Neural progenitor cell (in vitro differentiated cells): ENCODE results near the gene ACSM3. TPM values are rescaled to one million over a fixed set of nuclear protein-coding genes. Genes with fewer than 3 reads are reported as not detected.

Source experiments
- DNase-seq: peaks from one replicate; pipeline ENCODE4 v3.0.0-alpha.2; 2016; ENCODE audit warnings: low spot score
- H2AFZ ChIP-seq: fragments of 200-600 bp; sonication (generic); replicated peaks from 2 replicates; pipeline ENCODE4 v1.6.1; 2016; ENCODE audit warnings: antibody characterized with exemption
- H3F3A ChIP-seq: fragments of 200-600 bp; sonication (generic); 2 replicates; pipeline ENCODE4 v1.6.1; 2016; ENCODE audit warnings: antibody characterized with exemption, low read depth
- H3K27ac ChIP-seq: fragments of 200-600 bp; sonication (generic); 2 replicates; pipeline ENCODE4 v1.5.1; 2016; ENCODE audit warnings: mild to moderate bottlenecking
- H3K27me3 ChIP-seq: fragments of 200-600 bp; sonication (generic); 2 replicates; pipeline ENCODE4 v1.6.1; 2016; ENCODE audit warnings: mild to moderate bottlenecking, moderate library complexity
- H3K36me3 ChIP-seq: fragments of 200-600 bp; sonication (generic); 2 replicates; pipeline ENCODE4 v1.5.1; 2016
- H3K4me1 ChIP-seq: fragments of 200-600 bp; sonication (generic); 2 replicates; pipeline ENCODE4 v1.6.1; 2016; ENCODE audit warnings: mixed run types
- H3K4me2 ChIP-seq: fragments of 200-600 bp; sonication (generic); 2 replicates; pipeline ENCODE4 v1.6.1; 2016
- H3K4me3 ChIP-seq: fragments of 200-600 bp; sonication (generic); 2 replicates; pipeline ENCODE4 v1.5.1; 2016
- H3K79me2 ChIP-seq: fragments of 200-600 bp; sonication (generic); 2 replicates; pipeline ENCODE4 v1.6.1; 2016; ENCODE audit warnings: low read depth
- H3K9ac ChIP-seq: fragments of 200-600 bp; sonication (generic); 2 replicates; pipeline ENCODE4 v1.6.1; 2016
- H3K9me3 ChIP-seq: fragments of 200-600 bp; sonication (generic); 2 replicates; pipeline ENCODE4 v1.5.1; 2016; ENCODE audit warnings: low read depth
- H4K20me1 ChIP-seq: fragments of 200-600 bp; sonication (generic); 2 replicates; pipeline ENCODE4 v1.6.1; 2016; ENCODE audit warnings: low read depth
- H3K27ac Mint-ChIP-seq: 3 replicates; pipeline ENCODE4 v1.8.0; 2021; ENCODE audit warnings: mixed read lengths
- H3K27me3 Mint-ChIP-seq: 2 replicates; pipeline ENCODE4 v1.8.0; 2022; ENCODE audit warnings: low read depth, mild to moderate bottlenecking, inconsistent platforms, moderate library complexity, mixed read lengths; ENCODE audit not compliant: insufficient read depth
- H3K36me3 Mint-ChIP-seq: 3 replicates; pipeline ENCODE4 v1.8.0; 2021; ENCODE audit warnings: mixed read lengths
- H3K4me1 Mint-ChIP-seq: 3 replicates; pipeline ENCODE4 v1.8.0; 2021; ENCODE audit warnings: mixed read lengths
- H3K4me3 Mint-ChIP-seq: 3 replicates; pipeline ENCODE4 v1.8.0; 2021; ENCODE audit warnings: mild to moderate bottlenecking, moderate library complexity, mixed read lengths
- H3K9me3 Mint-ChIP-seq: 3 replicates; pipeline ENCODE4 v1.8.0; 2020; ENCODE audit warnings: mixed read lengths
- EZH2 ChIP-seq: fragments of 200-600 bp; sonication (generic); IDR thresholded peaks from 2 replicates; pipeline ENCODE4 v1.6.1; 2017; ENCODE audit warnings: antibody characterized with exemption, mild to moderate bottlenecking, moderate library complexity
- EZH2phosphoT487 ChIP-seq: fragments of 200-600 bp; sonication (generic); IDR thresholded peaks from 2 replicates; pipeline ENCODE4 v1.6.1; 2017; ENCODE audit warnings: antibody characterized with exemption
- total RNA-seq: library from RNA; depleted of rRNA; stranded (reverse); fragments of >200 nt; gene quantifications from 2 replicates; pipeline ENCODE4 v1.2.3, GENCODE V29; 2015; ENCODE audit warnings: low replicate concordance
- TF ChIP-seq, protein P1 (sequence below): fragments of 200-600 bp; sonication (generic); IDR thresholded peaks from 2 replicates; pipeline ENCODE4 v1.5.1; 2017; ENCODE audit warnings: antibody characterized with exemption, mild to moderate bottlenecking

The ACSM3 gene
- total RNA-seq, 1 donor from 2014 or later = 3.8 TPM

DNA sequence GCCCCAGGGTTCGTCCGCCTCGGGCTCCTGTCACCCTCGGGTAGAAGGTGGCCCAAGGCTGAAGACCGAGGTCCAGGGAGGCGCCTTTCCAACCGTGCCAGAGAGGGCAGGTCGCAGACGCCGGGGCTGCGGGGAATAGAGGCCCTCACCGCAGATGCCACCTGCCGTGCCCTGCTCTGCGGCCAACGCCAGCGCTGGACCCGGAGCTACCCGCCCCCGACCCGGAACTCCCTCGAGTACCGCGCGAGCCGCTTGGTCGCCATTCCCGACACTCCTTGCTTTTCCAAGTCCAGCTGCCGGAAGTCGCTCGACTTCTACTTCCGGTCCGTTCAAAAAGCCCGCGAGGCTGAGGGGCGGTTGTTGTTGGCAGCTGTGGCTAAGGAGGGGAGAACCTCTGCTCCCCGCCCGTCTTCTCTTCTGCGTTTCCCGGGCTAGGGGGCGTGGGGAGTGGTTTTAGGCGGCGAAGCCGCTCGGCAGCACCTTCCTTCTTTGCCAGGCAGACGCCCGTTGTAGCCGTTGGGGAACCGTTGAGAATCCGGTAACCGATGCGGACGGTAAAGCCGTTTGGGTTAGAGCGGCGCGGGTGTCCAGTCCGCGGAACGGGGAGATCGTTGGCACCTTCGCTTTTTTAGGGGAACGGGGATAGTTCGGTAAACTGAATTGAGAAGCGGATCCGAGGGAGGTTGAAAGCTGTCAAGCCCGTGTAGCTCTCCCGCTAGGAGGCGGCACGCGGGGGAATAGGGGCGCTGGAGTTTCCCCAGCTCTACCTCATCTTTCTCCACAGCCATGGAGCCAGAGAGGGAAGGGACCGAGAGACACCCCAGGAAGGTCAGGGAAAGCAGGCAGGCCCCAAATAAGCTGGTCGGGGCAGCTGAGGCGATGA, 42.6 kb downstream of the ACSM3 start, which contains the start of the genes ERI2 and REXO5:
TSS of gene ERI2 (minus strand) at position 305 of the 883 bp plus-strand sequence. CDS start at position 263, 42 bp downstream.
TSS of gene REXO5 (plus strand) at position 360 of the 883 bp plus-strand sequence. CDS start at position 787, 427 bp downstream.
- Mint-ChIP-seq H3K4me3 (peak within 1 kb of the TSS; percentile 98), H3K27me3 (no peaks in the 10 kb centered on the region), H3K36me3 (peaks cover 6% of the 10 kb centered on the region), H3K4me1 (peaks cover 7% of the 10 kb centered on the region), H3K27ac (peak within 1 kb of the TSS; percentile 99), H3K9me3 (no peaks in the 10 kb centered on the region)
- Histone ChIP-seq H3K79me2 (peaks cover 18% of the 10 kb centered on the region), H2AFZ (peak within 1 kb of the TSS; percentile 98), H3F3A (peaks cover 14% of the 10 kb centered on the region), H3K27ac (peak within 1 kb of the TSS; percentile 88), H3K9me3 (no peaks in the 10 kb centered on the region), H3K27me3 (no peaks in the 10 kb centered on the region), H3K4me2 (peak within 1 kb of the TSS; percentile 89), H3K4me3 (peak within 1 kb of the TSS; percentile 78), H4K20me1 (no peaks in the 10 kb centered on the region), H3K36me3 (no peaks in the 10 kb centered on the region), H3K9ac (peak within 1 kb of the TSS; percentile 66), H3K4me1 (peaks cover 9% of the 10 kb centered on the region)
- peak; percentile 95 for DNase-seq
- TF ChIP-seq, protein P1, sequence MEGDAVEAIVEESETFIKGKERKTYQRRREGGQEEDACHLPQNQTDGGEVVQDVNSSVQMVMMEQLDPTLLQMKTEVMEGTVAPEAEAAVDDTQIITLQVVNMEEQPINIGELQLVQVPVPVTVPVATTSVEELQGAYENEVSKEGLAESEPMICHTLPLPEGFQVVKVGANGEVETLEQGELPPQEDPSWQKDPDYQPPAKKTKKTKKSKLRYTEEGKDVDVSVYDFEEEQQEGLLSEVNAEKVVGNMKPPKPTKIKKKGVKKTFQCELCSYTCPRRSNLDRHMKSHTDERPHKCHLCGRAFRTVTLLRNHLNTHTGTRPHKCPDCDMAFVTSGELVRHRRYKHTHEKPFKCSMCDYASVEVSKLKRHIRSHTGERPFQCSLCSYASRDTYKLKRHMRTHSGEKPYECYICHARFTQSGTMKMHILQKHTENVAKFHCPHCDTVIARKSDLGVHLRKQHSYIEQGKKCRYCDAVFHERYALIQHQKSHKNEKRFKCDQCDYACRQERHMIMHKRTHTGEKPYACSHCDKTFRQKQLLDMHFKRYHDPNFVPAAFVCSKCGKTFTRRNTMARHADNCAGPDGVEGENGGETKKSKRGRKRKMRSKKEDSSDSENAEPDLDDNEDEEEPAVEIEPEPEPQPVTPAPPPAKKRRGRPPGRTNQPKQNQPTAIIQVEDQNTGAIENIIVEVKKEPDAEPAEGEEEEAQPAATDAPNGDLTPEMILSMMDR = peak; percentile 45
- TF ChIP-seq EZH2 = no peak

DNA sequence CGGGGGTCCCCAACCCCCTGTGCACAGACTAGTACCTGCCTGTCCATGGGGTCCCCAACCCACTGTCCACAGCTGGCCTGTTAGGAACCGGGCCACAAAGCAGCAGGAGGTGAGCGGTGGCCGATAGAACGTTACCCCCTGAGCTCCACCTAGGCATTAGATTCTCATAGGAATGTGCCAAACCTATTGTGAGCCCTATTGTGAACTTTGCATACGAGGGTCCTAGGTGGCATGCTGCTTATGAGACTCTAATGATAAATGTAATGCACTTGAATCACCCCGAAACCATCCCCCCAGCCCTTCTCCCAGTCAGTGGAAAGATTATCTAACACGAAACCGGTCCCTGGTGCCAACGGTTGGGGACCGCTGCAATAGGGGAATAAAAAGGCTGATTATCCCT, 44.0 kb downstream of the ACSM3 start:
- peaks cover 14% of the 10 kb centered on the region for H3F3A ChIP-seq
- H3K4me3 ChIP-seq = peak overlapping the region; percentile 78
- Mint-ChIP-seq H3K27ac (no peak overlapping the region), H3K9me3 (no peaks in the 10 kb centered on the region), H3K27me3 (no peaks in the 10 kb centered on the region), H3K36me3 (peaks cover 6% of the 10 kb centered on the region), H3K4me3 (peak overlapping the region; percentile 98), H3K4me1 (peaks cover 7% of the 10 kb centered on the region)
- H3K4me1 ChIP-seq = peaks cover 9% of the 10 kb centered on the region
- no peak overlapping the region for H3K9ac ChIP-seq
- no peaks in the 10 kb centered on the region for H3K36me3 ChIP-seq
- H2AFZ ChIP-seq = no peak overlapping the region
- no peak overlapping the region for H3K27ac ChIP-seq
- H3K27me3 ChIP-seq = no peaks in the 10 kb centered on the region
- H3K4me2 ChIP-seq = peak overlapping the region; percentile 89
- H3K9me3 ChIP-seq = no peaks in the 10 kb centered on the region
- H4K20me1 ChIP-seq = no peaks in the 10 kb centered on the region
- peaks cover 18% of the 10 kb centered on the region for H3K79me2 ChIP-seq
- no peak for DNase-seq
- TF ChIP-seq, protein P1 = no peak
- TF ChIP-seq EZH2phosphoT487 (no peak), EZH2 (no peak)

DNA sequence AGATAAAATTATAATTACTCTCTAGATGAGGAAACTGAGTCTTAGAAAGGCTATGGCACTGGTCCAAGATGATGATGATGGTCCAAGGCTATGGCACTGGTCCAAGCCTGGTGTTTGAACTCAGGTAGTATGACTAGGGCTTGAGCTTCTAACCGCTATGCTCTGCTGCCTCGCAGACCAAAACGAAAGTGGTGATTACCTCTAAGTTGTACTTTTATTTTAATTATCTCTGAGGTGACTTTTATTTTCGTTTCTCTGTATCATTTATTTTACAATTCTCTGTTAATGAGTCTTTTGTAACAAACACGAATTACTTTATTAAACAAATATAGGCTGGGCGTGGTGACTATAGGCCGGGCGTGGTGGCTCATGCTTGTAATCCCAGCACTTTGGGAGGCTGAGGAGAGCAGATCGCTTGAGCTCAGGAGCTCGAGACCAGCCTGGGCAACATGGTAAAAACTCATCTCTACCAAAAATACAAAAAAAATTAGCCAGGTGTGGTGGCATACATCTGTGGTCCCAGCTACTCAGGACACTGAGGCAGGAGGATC, 48.1 kb downstream of the ACSM3 start:
- Mint-ChIP-seq H3K4me1 (peaks cover 3% of the 10 kb centered on the region), H3K27me3 (no peaks in the 10 kb centered on the region), H3K4me3 (no peak overlapping the region), H3K36me3 (peaks cover 16% of the 10 kb centered on the region), H3K27ac (no peak overlapping the region), H3K9me3 (no peaks in the 10 kb centered on the region)
- no peak overlapping the region for H3K4me3 ChIP-seq
- no peaks in the 10 kb centered on the region for H3K9me3 ChIP-seq
- no peak overlapping the region for H3K4me2 ChIP-seq
- peaks cover 7% of the 10 kb centered on the region for H3K36me3 ChIP-seq
- H3K27ac ChIP-seq = no peak overlapping the region
- H3K79me2 ChIP-seq = peaks cover 7% of the 10 kb centered on the region
- no peaks in the 10 kb centered on the region for H3K27me3 ChIP-seq
- H2AFZ ChIP-seq = no peak overlapping the region
- no peak for DNase-seq
- no peak for TF ChIP-seq EZH2phosphoT487
- TF ChIP-seq EZH2 = no peak
- TF ChIP-seq, protein P1 = no peak
- H3K4me1 ChIP-seq = peaks cover 5% of the 10 kb centered on the region
- no peak overlapping the region for H3K9ac ChIP-seq
- H4K20me1 ChIP-seq = no peaks in the 10 kb centered on the region
- peaks cover 8% of the 10 kb centered on the region for H3F3A ChIP-seq
